ENCODE results near the gene DENND11. TPM values are rescaled to one million over a fixed set of nuclear protein-coding genes. Genes with fewer than 3 reads are reported as not detected.

DENND11 gene
- total and polyA plus RNA-seq, 2 donors (not counting 3 experiments of a cell fraction or from before 2014, with no cell fraction given), result 14.7 to 25.9 TPM

GRCh38 chr7:141698247-141699015 is 3.5 kb downstream of the DENND11 start:
- Histone ChIP-seq H3K9me1 (replicated peaks; ENCODE audit: control insufficient read depth, extremely low read depth, insufficient read depth, low read length) (no peaks in the 10 kb centered on the region), H3K27ac (ENCODE audit: insufficient read depth, low read depth, low read length) (no peak overlapping the region), H3K4me2 (ENCODE audit: insufficient read depth, low read length) (no peak overlapping the region), H3K27me3 (ENCODE audit: control insufficient read depth in 2 of 2, insufficient read depth in 2 of 2, low read length in 2 of 2) (peaks cover 0 to 4% of the 10 kb centered on the region in 2 experiments), H3K79me2 (ENCODE audit: control insufficient read depth, insufficient read depth, low read length) (peaks cover 32% of the 10 kb centered on the region), H3K4me3 (replicated peaks in 1 of 3; ENCODE audit: insufficient read depth in 1 of 3, low read depth in 1 of 3, low read length in 3 of 3) (no peak overlapping the region), H2AFZ (ENCODE audit: low read depth, low read length) (no peak overlapping the region), H4K20me1 (replicated peaks; ENCODE audit: control insufficient read depth, extremely low read depth, insufficient read depth, low read length) (peaks cover 2% of the 10 kb centered on the region), H3K9ac (replicated peaks; ENCODE audit: extremely low read depth, insufficient read depth, low read length) (no peak overlapping the region), H3K4me1 (ENCODE audit: control insufficient read depth, extremely low read depth, insufficient read depth, low read length) (peaks cover 10% of the 10 kb centered on the region), H3K36me3 (ENCODE audit: control insufficient read depth in 2 of 2, extremely low read depth in 1 of 2, insufficient read depth in 2 of 2, low read length in 2 of 2) (no peaks in the 10 kb centered on the region), H3K9me3 (replicated peaks; ENCODE audit: control insufficient read depth, insufficient read depth, low read length) (no peaks in the 10 kb centered on the region)
- intact Hi-C loops (cut with micrococcal nuclease) (no loop called here), dilution Hi-C loops (cut with MboI; ENCODE audit: extremely low pct_ligation_motif_present, low sequenced_read_pairs) (no loop called here)
- POLR2A ChIA-PET, result no interaction called here
- FAIRE-seq, result no peak
- BruUV-seq (replicated peaks), result no TSS peak
- no peak for TF ChIP-seq CTCF (IDR thresholded peaks at IDR 0.05; ENCODE audit: extremely low read depth in 1 of 2, insufficient read depth in 1 of 2, low read depth in 1 of 2, low read length in 2 of 2)
- DNase-seq (ENCODE audit: low read depth, low spot score), result no peak
- CTCF ChIA-PET, result interaction anchor here (0.7 to 1.8 kb wide), 4 partner anchors 11 to 44 kb away, joined by 3 to 6 read pairs (median 4); partner anchors contain the start of gene SSBP1

DNA sequence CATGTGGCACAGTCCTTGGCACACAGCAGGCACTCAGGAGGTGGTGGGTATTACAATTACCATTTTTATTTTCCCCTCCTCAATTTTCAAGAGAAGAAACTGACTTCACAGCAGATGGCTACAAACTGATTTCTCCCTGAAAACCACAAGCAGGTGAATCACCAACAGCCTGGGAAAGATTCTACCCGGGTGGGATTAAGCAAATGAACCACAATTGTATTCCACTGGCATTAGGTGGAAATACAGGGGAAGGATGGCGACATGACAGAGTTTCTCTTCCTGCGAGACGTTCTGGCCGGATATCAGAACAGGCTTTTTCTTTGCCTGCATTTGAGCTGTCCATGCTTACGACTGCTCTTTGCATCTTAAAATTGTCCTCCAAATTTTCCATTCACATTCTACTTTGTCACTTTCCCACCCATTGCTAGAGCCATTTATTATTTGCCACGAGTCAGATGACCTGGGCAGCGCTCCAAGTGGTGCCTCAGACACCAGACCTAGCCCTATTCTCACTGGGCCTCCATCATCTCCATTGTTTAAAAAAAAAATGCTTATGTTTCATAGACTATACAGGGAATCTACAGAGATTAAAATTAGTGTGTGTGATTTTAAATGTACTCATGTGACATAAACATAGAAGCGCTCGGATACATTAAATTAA is 4.6 kb downstream of the DENND11 start:
- H4K20me1 ChIP-seq (replicated peaks; ENCODE audit: control insufficient read depth, extremely low read depth, insufficient read depth, low read length), result peaks cover 2% of the 10 kb centered on the region
- no peaks in the 10 kb centered on the region for H3K9me3 ChIP-seq (replicated peaks; ENCODE audit: control insufficient read depth, insufficient read depth, low read length)
- H3K36me3 ChIP-seq (ENCODE audit: control insufficient read depth in 2 of 2, extremely low read depth in 1 of 2, insufficient read depth in 2 of 2, low read length in 2 of 2), result no peaks in the 10 kb centered on the region
- no peak overlapping the region for H3K4me3 ChIP-seq (replicated peaks in 1 of 3; ENCODE audit: insufficient read depth in 1 of 3, low read depth in 1 of 3, low read length in 3 of 3)
- intact Hi-C loops (cut with micrococcal nuclease) (no loop called here), dilution Hi-C loops (cut with MboI; ENCODE audit: extremely low pct_ligation_motif_present, low sequenced_read_pairs) (no loop called here)
- H3K27me3 ChIP-seq (ENCODE audit: control insufficient read depth in 2 of 2, insufficient read depth in 2 of 2, low read length in 2 of 2), result no peaks in the 10 kb centered on the region
- H3K4me2 ChIP-seq (ENCODE audit: insufficient read depth, low read length), result no peak overlapping the region
- no TSS peak for BruUV-seq (replicated peaks)
- TF ChIP-seq GATA2 (IDR thresholded peaks at IDR 0.05; ENCODE audit: insufficient read depth, insufficient read length, low read depth, low read length), result no peak
- no peak for TF ChIP-seq POLR2A (IDR thresholded peaks at IDR 0.05; ENCODE audit: low read depth, low read length)
- TF ChIP-seq FOS (IDR thresholded peaks at IDR 0.05; ENCODE audit: borderline replicate concordance, insufficient read depth, low read length), result no peak
- no peak overlapping the region for H2AFZ ChIP-seq (ENCODE audit: low read depth, low read length)
- H3K9me1 ChIP-seq (replicated peaks; ENCODE audit: control insufficient read depth, extremely low read depth, insufficient read depth, low read length), result no peaks in the 10 kb centered on the region
- DNase-seq (ENCODE audit: low read depth, low spot score), result peak; percentile 40
- ChIA-PET CTCF (interaction anchor here (1.8 to 2.3 kb wide), 4 partner anchors 11 to 43 kb away, joined by 6 to 11 read pairs (median 8); partner anchors contain the start of gene SSBP1), POLR2A (no interaction called here)
- no peak overlapping the region for H3K9ac ChIP-seq (replicated peaks; ENCODE audit: extremely low read depth, insufficient read depth, low read length)
- no peak for FAIRE-seq
- H3K27ac ChIP-seq (ENCODE audit: insufficient read depth, low read depth, low read length), result no peak overlapping the region
- H3K79me2 ChIP-seq (ENCODE audit: control insufficient read depth, insufficient read depth, low read length), result peaks cover 36% of the 10 kb centered on the region
- H3K4me1 ChIP-seq (ENCODE audit: control insufficient read depth, extremely low read depth, insufficient read depth, low read length), result peaks cover 7% of the 10 kb centered on the region
